Measurements from ENCODE around the gene SARNP. TPM values are rescaled to one million over a fixed set of nuclear protein-coding genes. Genes with fewer than 3 reads are reported as not detected.

The SARNP gene
- total RNA-seq, 4 donors from 2014 or later = 32.0 to 45.8 (median 40.1) TPM

GRCh38 chr12:55737581-55738122, 79.9 kb downstream of the SARNP start:
- Histone ChIP-seq H3K4me1 (peaks cover 24% of the 10 kb centered on the region), H3K4me3 (peak overlapping the region; percentile 63), H3K9me3 (no peaks in the 10 kb centered on the region), H3K27ac (peak overlapping the region; percentile 74), H3K27me3 (no peaks in the 10 kb centered on the region), H3K36me3 (no peaks in the 10 kb centered on the region)
- no peak for DNase-seq (ENCODE audit: low spot score in 2 of 2)
- 13% methylated on average over 4 of the region's 4 CpGs for WGBS
- TF ChIP-seq EP300 (IDR thresholded peaks at IDR 0.05) (no peak), POLR2A (IDR thresholded peaks at IDR 0.05) (no peak)

- WGBS = 31% methylated on average over 6 of the region's 6 CpGs
- H3K9me3 ChIP-seq = no peaks in the 10 kb centered on the region
- TF ChIP-seq EP300 (IDR thresholded peaks at IDR 0.05) = no peak
- no peak for TF ChIP-seq POLR2A (IDR thresholded peaks at IDR 0.05)
- peak; percentile 50 to 72 for TF ChIP-seq CTCF (IDR thresholded peaks at IDR 0.05)
- no peak for TF ChIP-seq POLR2AphosphoS5 (IDR thresholded peaks at IDR 0.05)
- no peaks in the 10 kb centered on the region for H3K36me3 ChIP-seq
- peak overlapping the region; percentile 74 for H3K27ac ChIP-seq
- no peak overlapping the region for H3K4me3 ChIP-seq
- H3K4me1 ChIP-seq = peaks cover 20% of the 10 kb centered on the region
- no peaks in the 10 kb centered on the region for H3K27me3 ChIP-seq
- peak in 1 of 2 donors; percentile 67 for DNase-seq (ENCODE audit: low spot score in 2 of 2)
Observed at GRCh38 chr12:55736780-55737580, 80.5 kb downstream of the SARNP start.

- no peaks in the 10 kb centered on the region for H3K27me3 ChIP-seq
- no peaks in the 10 kb centered on the region for H3K36me3 ChIP-seq
- DNase-seq (ENCODE audit: low spot score in 2 of 2) = no peak
- WGBS = 61% methylated on average over 3 of the region's 3 CpGs
- peaks cover 21% of the 10 kb centered on the region for H3K4me1 ChIP-seq
- H3K4me3 ChIP-seq = no peak overlapping the region
- no peak for TF ChIP-seq CTCF (IDR thresholded peaks at IDR 0.05)
- no peaks in the 10 kb centered on the region for H3K9me3 ChIP-seq
- no peak overlapping the region for H3K27ac ChIP-seq
Observed at GRCh38 chr12:55736076-55736475, 81.4 kb downstream of the SARNP start.

GRCh38 chr12:55734595-55734994, 82.9 kb downstream of the SARNP start:
- H3K36me3 ChIP-seq = no peaks in the 10 kb centered on the region
- TF ChIP-seq CTCF (IDR thresholded peaks at IDR 0.05) = no peak
- TF ChIP-seq EP300 (IDR thresholded peaks at IDR 0.05) = no peak
- no peak for TF ChIP-seq POLR2AphosphoS5 (IDR thresholded peaks at IDR 0.05)
- TF ChIP-seq POLR2A (IDR thresholded peaks at IDR 0.05) = no peak
- no peaks in the 10 kb centered on the region for H3K27me3 ChIP-seq
- H3K27ac ChIP-seq = no peak overlapping the region
- no peaks in the 10 kb centered on the region for H3K9me3 ChIP-seq
- H3K4me3 ChIP-seq = no peak overlapping the region
- DNase-seq (ENCODE audit: low spot score in 2 of 2) = peak in 1 of 2 donors; percentile 36
- peaks cover 36% of the 10 kb centered on the region for H3K4me1 ChIP-seq
- WGBS = 91% methylated on average over 3 of the region's 3 CpGs

- H3K36me3 ChIP-seq = no peaks in the 10 kb centered on the region
Observed at GRCh38 chr12:55733858-55734257, 83.7 kb downstream of the SARNP start.

More at GRCh38 chr12:55733858-55734257, 83.7 kb downstream of the SARNP start:
- Histone ChIP-seq H3K27ac (no peak overlapping the region), H3K27me3 (no peaks in the 10 kb centered on the region), H3K4me1 (peaks cover 35% of the 10 kb centered on the region), H3K4me3 (no peak overlapping the region), H3K9me3 (no peaks in the 10 kb centered on the region)
- peak in 1 of 2 donors; percentile 35 for DNase-seq (ENCODE audit: low spot score in 2 of 2)
- WGBS = 88% methylated on average over 2 of the region's 2 CpGs
- TF ChIP-seq EP300 (IDR thresholded peaks at IDR 0.05) = no peak
- TF ChIP-seq POLR2A (IDR thresholded peaks at IDR 0.05) = no peak
- TF ChIP-seq CTCF (IDR thresholded peaks at IDR 0.05) = no peak
- TF ChIP-seq POLR2AphosphoS5 (IDR thresholded peaks at IDR 0.05) = no peak
